HG03039 (cell line): ENCODE results near the gene TIGD6.

Experiments
- ATAC-seq: cut with Tn5 transposase; IDR thresholded peaks from one replicate; pipeline ENCODE4 v1.9.1; 2021; ENCODE audit warnings: mild to moderate bottlenecking, moderate library complexity; ENCODE audit not compliant: unreplicated experiment

Gene TIGD6

DNA sequence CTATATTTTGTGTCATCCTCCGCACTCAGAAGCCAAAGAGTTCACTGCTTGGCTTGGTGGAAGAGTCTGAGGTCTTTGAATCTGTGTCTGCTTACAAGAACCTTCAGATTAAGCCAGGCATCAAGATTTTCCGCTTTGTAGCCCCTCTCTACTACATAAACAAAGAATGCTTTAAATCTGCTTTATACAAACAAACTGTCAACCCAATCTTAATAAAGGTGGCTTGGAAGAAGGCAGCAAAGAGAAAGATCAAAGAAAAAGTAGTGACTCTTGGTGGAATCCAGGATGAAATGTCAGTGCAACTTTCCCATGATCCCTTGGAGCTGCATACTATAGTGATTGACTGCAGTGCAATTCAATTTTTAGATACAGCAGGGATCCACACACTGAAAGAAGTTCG is 19.2 kb downstream of the TIGD6 start:
- no peak for ATAC-seq

GRCh38 chr5:149979896-149980295 is 20.6 kb downstream of the TIGD6 start:
- ATAC-seq, result no peak

DNA sequence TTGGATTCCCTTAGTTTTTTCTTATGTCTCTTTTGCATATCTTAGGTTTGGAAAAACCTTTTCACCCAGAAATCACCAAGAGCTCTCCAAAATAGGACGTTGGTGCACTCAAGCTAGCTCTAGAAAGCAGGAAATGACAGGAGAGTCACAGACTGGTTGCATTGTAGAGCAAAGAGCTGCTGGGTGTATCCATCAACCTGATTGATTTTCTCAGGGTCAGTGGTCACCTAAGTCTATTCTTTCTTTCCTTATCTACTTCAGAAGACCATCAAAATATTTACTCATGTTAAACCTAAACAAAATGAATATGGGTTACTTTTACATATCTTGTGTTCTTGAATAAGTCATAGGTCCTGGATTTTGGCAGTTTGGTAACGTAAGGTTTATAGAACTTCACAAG is 25.0 kb downstream of the TIGD6 start:
- no peak for ATAC-seq

DNA sequence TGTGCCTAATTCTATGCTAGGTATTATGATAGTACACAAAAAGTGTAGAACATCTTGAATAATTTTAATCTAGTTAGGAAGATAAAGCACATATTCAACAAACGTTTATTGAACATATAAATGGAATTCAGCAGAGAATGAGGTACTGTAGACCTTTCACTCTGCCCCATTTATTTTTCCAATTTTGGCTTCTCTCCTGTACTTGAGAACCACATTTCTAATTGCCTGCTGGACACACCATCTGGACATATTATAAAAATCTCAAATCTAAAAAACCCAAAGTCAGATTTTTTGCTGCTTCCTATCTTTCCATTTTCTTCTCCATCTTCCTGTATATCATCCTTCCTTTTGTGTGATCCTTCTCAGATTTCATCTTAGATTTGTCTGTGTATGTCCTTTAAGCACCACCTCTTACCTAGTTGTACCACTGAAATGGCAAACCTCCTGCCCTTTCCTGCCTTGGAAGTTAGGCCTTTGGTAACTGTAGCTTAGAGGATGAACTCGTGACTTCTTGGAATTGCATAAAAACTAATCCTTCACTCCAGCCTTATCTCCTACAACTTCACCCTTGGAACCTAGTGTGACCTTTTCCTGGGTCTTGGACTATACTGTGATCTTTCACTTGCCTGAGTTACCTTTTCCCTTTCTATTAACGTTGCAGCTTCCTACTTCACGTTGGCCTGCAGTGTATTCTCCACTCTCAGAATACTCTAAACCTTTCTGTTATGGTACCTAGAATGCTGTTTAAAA is 31.1 kb downstream of the TIGD6 start:
- ATAC-seq, result no peak

- no peak for ATAC-seq
Observed at GRCh38 chr5:149966946-149967345, 33.5 kb downstream of the TIGD6 start.

DNA sequence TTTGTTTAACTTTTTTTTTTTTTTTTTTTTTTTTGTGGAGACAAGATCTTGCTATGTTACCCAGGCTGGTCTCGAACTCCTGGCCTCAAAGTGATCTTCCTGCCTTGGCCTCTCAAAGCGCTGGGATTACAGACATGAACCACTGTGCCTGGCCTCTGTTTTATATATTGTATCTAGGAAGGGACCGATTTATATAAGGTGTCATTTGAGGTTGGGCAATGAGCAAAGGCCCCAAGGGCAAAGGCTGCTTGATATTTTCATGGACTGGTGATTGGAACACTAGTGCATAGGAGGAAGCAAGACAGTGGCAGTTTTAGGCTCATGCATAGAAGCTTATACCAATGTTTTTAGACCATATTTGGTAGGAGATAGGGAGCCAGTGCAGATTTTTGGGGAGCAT is 36.7 kb downstream of the TIGD6 start:
- no peak for ATAC-seq

GRCh38 chr5:149962601-149963300 is 37.7 kb downstream of the TIGD6 start:
- no peak for ATAC-seq

DNA sequence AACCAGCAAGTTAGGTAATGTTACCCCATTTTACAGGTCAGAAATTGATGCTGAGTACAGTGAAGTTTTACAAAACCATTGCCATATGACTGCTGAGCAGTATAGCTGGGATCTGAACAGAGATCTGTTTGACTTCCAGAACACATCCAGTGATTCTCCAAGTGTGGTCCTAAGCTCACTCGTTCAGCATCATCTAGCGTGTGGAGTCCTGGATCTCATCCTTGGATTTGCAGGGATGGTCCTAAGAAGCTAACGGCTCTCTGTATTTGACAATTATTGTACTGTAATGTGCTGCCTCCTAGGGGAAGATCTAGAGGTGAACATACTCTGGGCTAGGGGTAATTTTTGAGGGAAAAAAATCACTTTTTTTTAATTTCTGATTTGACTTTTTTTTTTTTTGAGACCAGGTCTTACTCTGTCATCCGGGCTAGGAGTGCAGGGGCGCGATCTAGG is 38.5 kb downstream of the TIGD6 start:
- no peak for ATAC-seq

DNA sequence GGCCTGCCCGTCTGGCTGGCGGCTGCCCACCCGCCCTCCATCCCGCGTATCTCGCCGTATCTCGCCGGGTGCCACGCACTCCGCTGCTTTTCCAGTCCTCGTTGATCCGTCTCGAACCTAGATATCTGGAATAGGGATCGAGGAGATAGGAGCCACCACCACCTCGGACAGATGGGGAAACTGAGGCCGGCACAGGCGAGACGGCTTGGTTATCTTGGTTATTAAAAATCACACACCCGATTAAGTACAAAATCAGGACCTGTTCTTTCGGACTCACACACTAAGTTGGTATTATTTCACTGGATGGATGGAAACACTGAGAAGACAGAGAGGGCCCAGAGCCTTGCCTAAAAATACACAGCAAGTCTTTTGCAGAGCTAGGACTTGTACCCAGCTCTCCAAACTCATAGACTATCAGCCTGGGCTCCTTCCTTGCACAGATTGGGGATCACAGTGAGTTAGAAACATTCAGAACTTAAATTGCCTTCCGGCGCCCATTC is 39.2 kb downstream of the TIGD6 start:
- ATAC-seq, result no peak

- peak; percentile 100 for ATAC-seq
Observed at GRCh38 chr5:149960272-149961185, 39.9 kb downstream of the TIGD6 start, which contains the start of gene SLC26A2. Gene SLC26A2 (plus strand): TSS chr5:149960758. CDS start chr5:149977653, 16,895 bp downstream.

DNA sequence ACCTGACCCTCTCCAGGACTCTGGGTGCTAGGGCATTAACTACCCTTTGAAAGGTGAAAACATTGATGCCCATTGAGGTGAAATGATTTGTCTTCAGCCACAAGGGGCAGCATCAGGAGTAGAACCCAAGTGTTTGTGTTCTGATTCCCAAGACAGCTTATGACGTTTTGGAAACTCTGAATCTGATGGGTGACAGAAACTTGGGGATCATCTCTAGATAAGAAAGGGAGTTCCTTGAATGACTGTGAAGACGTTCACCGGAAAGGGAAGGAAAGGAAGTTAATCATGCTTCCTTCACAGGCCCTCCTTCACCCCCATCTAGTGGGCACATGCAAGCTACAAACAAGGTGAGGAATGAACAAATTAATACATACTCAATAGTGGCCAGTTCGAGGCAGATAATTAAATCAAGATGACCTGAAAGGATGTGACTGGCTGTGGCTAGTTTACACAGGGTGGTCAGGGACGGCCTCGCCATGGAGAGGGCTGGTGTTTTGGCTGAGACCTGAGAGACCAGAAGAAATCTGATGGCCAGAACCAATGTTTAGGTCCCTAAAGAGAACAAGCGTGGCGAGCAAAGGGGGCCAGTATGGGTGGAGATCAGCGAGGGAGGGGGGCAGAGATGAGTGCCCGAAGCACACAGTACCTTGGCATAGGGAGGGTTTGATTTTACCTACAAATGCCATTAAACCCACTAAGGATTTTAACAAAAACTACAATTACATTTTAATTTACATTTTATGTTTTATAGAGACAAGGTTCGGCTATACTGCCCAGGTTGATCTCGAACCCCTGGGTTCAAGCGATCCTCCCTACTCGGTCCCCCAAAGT is 40.8 kb downstream of the TIGD6 start:
- no peak for ATAC-seq

GRCh38 chr5:149957855-149958254 is 42.6 kb downstream of the TIGD6 start:
- no peak for ATAC-seq

GRCh38 chr5:149956685-149957084 is 43.8 kb downstream of the TIGD6 start:
- ATAC-seq, result no peak

- no peak for ATAC-seq
Observed at GRCh38 chr5:149954798-149955197, 45.7 kb downstream of the TIGD6 start.

- no peak for ATAC-seq
Observed at GRCh38 chr5:149953436-149954121, 46.9 kb downstream of the TIGD6 start.

DNA sequence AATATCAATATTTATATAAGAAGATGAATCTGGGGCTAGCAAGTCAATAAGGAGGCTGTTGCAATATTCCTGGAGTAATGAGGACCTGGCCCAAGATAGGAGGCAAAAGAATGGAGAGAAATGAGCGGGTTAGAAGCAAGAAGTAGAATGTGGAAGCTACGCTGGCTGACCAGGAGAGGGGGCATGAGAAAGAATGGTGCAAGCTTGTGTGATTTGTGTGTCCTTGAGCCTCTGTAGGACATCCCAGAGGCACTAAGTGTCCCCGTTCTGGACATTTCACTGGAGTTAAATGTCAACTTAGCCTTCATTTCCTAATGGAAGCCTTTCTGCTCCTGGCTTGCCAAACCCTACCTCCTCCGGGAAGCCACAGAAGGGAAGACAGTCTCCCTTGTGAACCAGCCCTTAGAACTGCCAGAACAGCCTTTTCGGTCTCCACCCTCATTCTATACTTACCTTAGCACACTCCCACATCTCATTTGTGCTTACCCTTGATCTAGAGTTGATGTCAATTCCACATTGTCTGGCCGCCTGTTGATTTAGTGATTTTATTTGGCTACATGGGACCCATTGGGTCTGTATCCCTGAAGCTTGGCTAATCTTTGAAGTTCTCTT is 49.2 kb downstream of the TIGD6 start:
- no peak for ATAC-seq

- ATAC-seq, result no peak
Observed at GRCh38 chr5:149948993-149949392, 51.5 kb downstream of the TIGD6 start.

GRCh38 chr5:149946118-149946517 is 54.3 kb downstream of the TIGD6 start:
- ATAC-seq, result no peak

DNA sequence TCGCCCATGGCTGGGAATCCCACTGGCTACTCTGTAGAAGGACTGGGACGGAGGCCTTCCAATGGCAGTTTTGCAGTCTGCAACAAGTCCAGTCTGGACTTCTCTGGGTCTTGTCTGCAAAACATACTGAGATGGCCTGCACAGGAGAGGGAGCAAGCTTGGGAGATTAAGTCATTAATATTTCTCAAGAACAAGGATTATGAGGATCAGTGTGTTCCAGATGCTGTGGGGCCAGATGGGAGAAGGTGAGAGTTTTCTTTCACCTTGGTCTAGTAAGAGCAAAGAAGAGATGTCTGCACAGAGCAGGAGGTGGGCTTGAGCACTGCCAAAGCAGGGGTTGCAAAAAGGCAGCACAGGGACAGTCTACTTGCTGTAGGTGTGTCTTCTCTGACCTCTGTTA is 55.8 kb downstream of the TIGD6 start, which contains the start of gene PDE6A:
PDE6A (minus strand) TSS at position 128 of the 400 bp plus-strand sequence; CDS start at position 8, 120 bp downstream.
- ATAC-seq, result no peak
